ENCODE data around the gene PPP1R3D. TPM values are rescaled to one million over a fixed set of nuclear protein-coding genes. Genes with fewer than 3 reads are reported as not detected.

Gene PPP1R3D, protein sequence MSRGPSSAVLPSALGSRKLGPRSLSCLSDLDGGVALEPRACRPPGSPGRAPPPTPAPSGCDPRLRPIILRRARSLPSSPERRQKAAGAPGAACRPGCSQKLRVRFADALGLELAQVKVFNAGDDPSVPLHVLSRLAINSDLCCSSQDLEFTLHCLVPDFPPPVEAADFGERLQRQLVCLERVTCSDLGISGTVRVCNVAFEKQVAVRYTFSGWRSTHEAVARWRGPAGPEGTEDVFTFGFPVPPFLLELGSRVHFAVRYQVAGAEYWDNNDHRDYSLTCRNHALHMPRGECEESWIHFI
- total RNA-seq (7.6 TPM), polyA plus RNA-seq (ENCODE audit: insufficient read depth, low read depth, low replicate concordance) (4.2 TPM)
- long read RNA-seq, donor 1, transcript PPP1R3D-201 (1 exons, 3,630 nt): major isoform, 6 of 6 reads
- long read RNA-seq, donor 1, partial matches to known transcripts: 0 of 6 reads
- long read RNA-seq, donor 1, other reads (novel, unspliced or antisense): 0 of 6 reads
- long read RNA-seq, donor 2, transcript PPP1R3D-201 (1 exons, 3,630 nt): major isoform, 6 of 6 reads
- long read RNA-seq, donor 2, partial matches to known transcripts: 0 of 6 reads
- long read RNA-seq, donor 2, other reads (novel, unspliced or antisense): 0 of 6 reads
- long read RNA-seq, donor 3, transcript PPP1R3D-201 (1 exons, 3,630 nt): major isoform, 14 of 14 reads
- long read RNA-seq, donor 3, partial matches to known transcripts: 0 of 14 reads
- long read RNA-seq, donor 3, other reads (novel, unspliced or antisense): 0 of 14 reads
- long read RNA-seq, donor 4, partial matches to known transcripts: 0 of 3 reads
- long read RNA-seq, donor 4, other reads (novel, unspliced or antisense): 0 of 3 reads
- long read RNA-seq, donor 5: 0 reads
- long read RNA-seq, donor 6, partial matches to known transcripts: 0 of 2 reads
- long read RNA-seq, donor 6, other reads (novel, unspliced or antisense): 0 of 2 reads
- long read RNA-seq, donor 7, transcript PPP1R3D-201 (1 exons, 3,630 nt): major isoform, 20 of 20 reads
- long read RNA-seq, donor 7, partial matches to known transcripts: 0 of 20 reads
- long read RNA-seq, donor 7, other reads (novel, unspliced or antisense): 0 of 20 reads
- long read RNA-seq, donor 8, transcript PPP1R3D-201 (1 exons, 3,630 nt): major isoform, 10 of 10 reads
- long read RNA-seq, donor 8, partial matches to known transcripts: 0 of 10 reads
- long read RNA-seq, donor 8, other reads (novel, unspliced or antisense): 0 of 10 reads
- long read RNA-seq, donor 9, partial matches to known transcripts: 0 of 3 reads
- long read RNA-seq, donor 9, other reads (novel, unspliced or antisense): 0 of 3 reads
- long read RNA-seq, donor 10, transcript PPP1R3D-201 (1 exons, 3,630 nt): major isoform, 5 of 5 reads
- long read RNA-seq, donor 10, partial matches to known transcripts: 0 of 5 reads
- long read RNA-seq, donor 10, other reads (novel, unspliced or antisense): 0 of 5 reads

DNA sequence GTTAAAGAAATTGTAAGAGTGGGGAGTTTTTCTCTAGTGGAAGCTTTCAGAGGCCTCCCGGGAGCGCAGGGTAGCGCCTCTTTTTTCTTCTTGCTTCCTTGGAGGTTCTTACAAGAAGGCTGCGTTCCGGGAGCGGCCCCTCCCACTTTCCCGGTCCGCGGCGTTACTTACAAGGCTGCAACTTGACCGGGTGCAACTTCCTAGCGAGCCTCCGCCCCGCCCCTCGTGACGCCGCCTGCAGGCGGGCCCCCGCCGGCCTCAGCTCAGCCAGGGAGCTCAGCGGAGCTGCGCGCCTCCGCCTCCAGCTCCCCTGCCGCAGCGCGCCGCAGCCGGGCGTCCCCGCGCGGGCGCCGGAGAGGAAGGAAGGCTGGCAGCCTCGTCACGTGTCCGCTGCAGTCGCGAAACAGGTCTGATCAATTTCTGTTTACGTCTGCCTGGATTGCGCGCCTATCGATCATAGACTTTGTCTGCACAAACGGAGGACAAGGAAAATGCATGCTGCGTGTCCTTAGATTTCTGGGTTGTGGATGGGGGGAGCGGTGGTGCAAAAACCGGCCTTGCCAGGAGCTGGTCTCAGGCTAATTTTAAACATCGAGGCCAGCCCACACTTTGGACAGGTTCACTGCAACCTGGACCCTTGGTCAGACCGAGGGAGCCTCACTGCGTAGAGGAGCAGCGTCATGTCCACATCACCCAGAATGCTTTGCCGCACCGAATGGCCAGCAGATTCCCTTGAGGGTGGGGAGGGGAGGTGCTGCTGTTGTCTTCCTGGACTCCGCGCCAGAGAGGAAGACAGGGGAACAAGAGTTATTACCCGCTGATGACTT is at the start of gene PPP1R3D, which contains the start of gene FAM217B:
Gene PPP1R3D (minus strand): TSS at position 177 of the 827 bp plus-strand sequence. CDS start 374 bp downstream, outside the sequence.
Gene FAM217B (plus strand): TSS at position 261 of the 827 bp plus-strand sequence. CDS start 3,555 bp downstream, outside the sequence.
- peaks cover 4 to 16% (median 10%) of the 10 kb centered on the region in 3 donors for H3K4me1 ChIP-seq (ENCODE audit: control insufficient read depth in 2 of 3, insufficient read depth in 2 of 3, low read depth in 1 of 3, low read length in 3 of 3)
- FAIRE-seq: no peak

DNA sequence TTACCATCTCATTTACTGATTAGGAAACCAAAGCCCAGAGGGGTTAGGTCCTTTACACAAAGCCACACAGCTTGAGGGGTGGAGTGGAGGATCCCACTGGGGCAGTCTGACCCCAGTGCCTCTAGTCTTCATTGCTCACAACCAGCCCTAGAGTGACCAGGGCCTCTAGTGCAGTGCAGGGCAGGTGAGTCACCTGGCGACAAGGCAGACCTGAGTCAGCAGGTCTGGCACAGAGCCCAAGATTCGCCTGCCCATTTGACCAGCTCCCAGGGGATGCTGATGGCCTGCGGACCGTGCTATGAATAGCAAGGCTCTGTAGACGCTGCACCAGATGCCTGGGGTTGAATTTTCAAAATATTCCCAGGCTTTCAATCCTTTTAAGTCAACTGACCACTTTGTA is 48.0 kb upstream of the PPP1R3D start:
- FAIRE-seq (no peak), DNase-seq (peak in 1 of 5 donors; percentile 93)
- Histone ChIP-seq H3K4me3 (ENCODE audit: low read length in 3 of 3) (no peak overlapping the region), H3K9me3 (ENCODE audit: control insufficient read depth in 2 of 3, insufficient read depth in 1 of 3, low read length in 3 of 3) (no peaks in the 10 kb centered on the region), H3K27ac (ENCODE audit: low read depth in 2 of 2, low read length in 2 of 2) (no peak overlapping the region), H3K4me1 (ENCODE audit: control insufficient read depth in 2 of 3, insufficient read depth in 2 of 3, low read depth in 1 of 3, low read length in 3 of 3) (no peaks in the 10 kb centered on the region), H3K9ac (ENCODE audit: low read length in 3 of 3) (no peak overlapping the region), H3K36me3 (ENCODE audit: control insufficient read depth in 2 of 3, insufficient read depth in 3 of 3, low read length in 3 of 3) (no peaks in the 10 kb centered on the region), H3K27me3 (ENCODE audit: control insufficient read depth, insufficient read depth, low read length) (no peaks in the 10 kb centered on the region)
- intact Hi-C loops (cut with DNase I): no loop called here
- TF ChIP-seq, protein P1, sequence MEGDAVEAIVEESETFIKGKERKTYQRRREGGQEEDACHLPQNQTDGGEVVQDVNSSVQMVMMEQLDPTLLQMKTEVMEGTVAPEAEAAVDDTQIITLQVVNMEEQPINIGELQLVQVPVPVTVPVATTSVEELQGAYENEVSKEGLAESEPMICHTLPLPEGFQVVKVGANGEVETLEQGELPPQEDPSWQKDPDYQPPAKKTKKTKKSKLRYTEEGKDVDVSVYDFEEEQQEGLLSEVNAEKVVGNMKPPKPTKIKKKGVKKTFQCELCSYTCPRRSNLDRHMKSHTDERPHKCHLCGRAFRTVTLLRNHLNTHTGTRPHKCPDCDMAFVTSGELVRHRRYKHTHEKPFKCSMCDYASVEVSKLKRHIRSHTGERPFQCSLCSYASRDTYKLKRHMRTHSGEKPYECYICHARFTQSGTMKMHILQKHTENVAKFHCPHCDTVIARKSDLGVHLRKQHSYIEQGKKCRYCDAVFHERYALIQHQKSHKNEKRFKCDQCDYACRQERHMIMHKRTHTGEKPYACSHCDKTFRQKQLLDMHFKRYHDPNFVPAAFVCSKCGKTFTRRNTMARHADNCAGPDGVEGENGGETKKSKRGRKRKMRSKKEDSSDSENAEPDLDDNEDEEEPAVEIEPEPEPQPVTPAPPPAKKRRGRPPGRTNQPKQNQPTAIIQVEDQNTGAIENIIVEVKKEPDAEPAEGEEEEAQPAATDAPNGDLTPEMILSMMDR (IDR thresholded peaks at IDR 0.05; ENCODE audit: borderline replicate concordance, extremely low read depth, insufficient read depth): no peak

More for the DNA sequence above, at the start of gene PPP1R3D, which contains the start of gene FAM217B:
- Histone ChIP-seq H3K36me3 (ENCODE audit: control insufficient read depth in 2 of 3, insufficient read depth in 3 of 3, low read length in 3 of 3) (peaks cover 0 to 21% (median 4%) of the 10 kb centered on the region in 3 donors), H3K9ac (ENCODE audit: low read length in 3 of 3) (peak within 1 kb of the TSS; percentile 69 to 92 (median 86)), H3K27ac (ENCODE audit: low read depth in 2 of 2, low read length in 2 of 2) (peak within 1 kb of the TSS; percentile 94 to 98), H3K9me3 (ENCODE audit: control insufficient read depth in 2 of 3, insufficient read depth in 1 of 3, low read length in 3 of 3) (no peaks in the 10 kb centered on the region), H3K4me3 (ENCODE audit: low read length in 3 of 3) (peak within 1 kb of the TSS; percentile 75 to 98 (median 95)), H3K27me3 (ENCODE audit: control insufficient read depth, insufficient read depth, low read length) (no peaks in the 10 kb centered on the region)
- intact Hi-C loops (cut with DNase I): no loop called here
- DNase-seq: peak; percentile 98 to 99 (median 99)
- TF ChIP-seq, protein P1 (IDR thresholded peaks at IDR 0.05; ENCODE audit: borderline replicate concordance, extremely low read depth, insufficient read depth): peak; percentile 15
